ENCODE data around the gene ZNF140.

- TF ChIP-seq, protein P1, sequence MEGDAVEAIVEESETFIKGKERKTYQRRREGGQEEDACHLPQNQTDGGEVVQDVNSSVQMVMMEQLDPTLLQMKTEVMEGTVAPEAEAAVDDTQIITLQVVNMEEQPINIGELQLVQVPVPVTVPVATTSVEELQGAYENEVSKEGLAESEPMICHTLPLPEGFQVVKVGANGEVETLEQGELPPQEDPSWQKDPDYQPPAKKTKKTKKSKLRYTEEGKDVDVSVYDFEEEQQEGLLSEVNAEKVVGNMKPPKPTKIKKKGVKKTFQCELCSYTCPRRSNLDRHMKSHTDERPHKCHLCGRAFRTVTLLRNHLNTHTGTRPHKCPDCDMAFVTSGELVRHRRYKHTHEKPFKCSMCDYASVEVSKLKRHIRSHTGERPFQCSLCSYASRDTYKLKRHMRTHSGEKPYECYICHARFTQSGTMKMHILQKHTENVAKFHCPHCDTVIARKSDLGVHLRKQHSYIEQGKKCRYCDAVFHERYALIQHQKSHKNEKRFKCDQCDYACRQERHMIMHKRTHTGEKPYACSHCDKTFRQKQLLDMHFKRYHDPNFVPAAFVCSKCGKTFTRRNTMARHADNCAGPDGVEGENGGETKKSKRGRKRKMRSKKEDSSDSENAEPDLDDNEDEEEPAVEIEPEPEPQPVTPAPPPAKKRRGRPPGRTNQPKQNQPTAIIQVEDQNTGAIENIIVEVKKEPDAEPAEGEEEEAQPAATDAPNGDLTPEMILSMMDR (IDR thresholded peaks at IDR 0.05; ENCODE audit: insufficient read depth, low read depth, low read length) = no peak
- no peak for TF ChIP-seq EZH2 (IDR thresholded peaks at IDR 0.05; ENCODE audit: insufficient read depth, low read length)
These were observed 48.8 kb downstream of the ZNF140 start for GRCh38 chr12:133129368-133130037.
